Measurements from ENCODE around the gene SORCS2.

The SORCS2 gene

GRCh38 chr4:7515390-7515902, 323.1 kb downstream of the SORCS2 start:
- in situ Hi-C loops (cut with MboI; ENCODE audit: low sequenced_read_pairs), result no loop called here

DNA sequence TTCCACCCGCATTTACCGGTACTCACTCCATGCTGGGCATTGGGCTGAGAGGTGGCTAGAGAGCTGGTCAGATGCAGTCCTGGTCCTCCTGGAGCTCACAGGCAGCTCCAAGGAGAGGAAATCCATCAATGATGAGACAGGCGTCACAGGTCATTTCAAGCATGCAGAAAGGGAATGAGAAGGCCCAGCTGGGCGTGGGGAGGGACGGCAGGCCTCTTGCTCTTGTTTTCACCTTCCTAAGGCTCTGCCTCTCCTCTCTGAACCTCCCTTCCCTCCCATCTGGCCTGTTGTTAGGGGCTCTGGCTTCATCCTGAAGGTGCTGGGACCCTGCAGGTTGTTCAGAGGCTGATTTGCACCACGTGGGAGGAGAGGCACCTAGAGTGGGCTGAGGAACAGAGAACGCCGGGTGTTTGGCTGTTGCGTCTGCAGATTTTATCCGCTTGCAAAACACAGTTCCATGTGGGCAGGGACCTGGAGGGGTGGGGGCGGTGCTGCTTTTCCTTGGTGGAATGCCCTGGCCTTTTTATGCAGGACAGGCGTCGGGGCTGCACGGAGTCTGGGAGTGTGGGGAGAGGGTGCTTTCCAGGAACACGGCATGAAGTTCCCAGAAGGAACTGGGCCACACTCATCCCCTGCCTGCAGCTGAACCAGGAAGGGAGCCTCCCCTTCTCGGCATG, 323.9 kb downstream of the SORCS2 start:
- in situ Hi-C loops (cut with MboI; ENCODE audit: low sequenced_read_pairs), result no loop called here

- in situ Hi-C loops (cut with MboI; ENCODE audit: low sequenced_read_pairs), result no loop called here
Observed at GRCh38 chr4:7516773-7517144, 324.4 kb downstream of the SORCS2 start.

GRCh38 chr4:7518871-7519637, 326.7 kb downstream of the SORCS2 start:
- in situ Hi-C loops (cut with MboI; ENCODE audit: low sequenced_read_pairs), result no loop called here

- in situ Hi-C loops (cut with MboI; ENCODE audit: low sequenced_read_pairs), result no loop called here
Observed at GRCh38 chr4:7519638-7520376, 327.5 kb downstream of the SORCS2 start.

- in situ Hi-C loops (cut with MboI; ENCODE audit: low sequenced_read_pairs), result no loop called here
Observed at GRCh38 chr4:7521666-7522065, 329.3 kb downstream of the SORCS2 start.

GRCh38 chr4:7522452-7523220, 330.3 kb downstream of the SORCS2 start:
- in situ Hi-C loops (cut with MboI; ENCODE audit: low sequenced_read_pairs), result no loop called here

- in situ Hi-C loops (cut with MboI; ENCODE audit: low sequenced_read_pairs), result no loop called here
Observed at GRCh38 chr4:7523526-7523925, 331.2 kb downstream of the SORCS2 start.

DNA sequence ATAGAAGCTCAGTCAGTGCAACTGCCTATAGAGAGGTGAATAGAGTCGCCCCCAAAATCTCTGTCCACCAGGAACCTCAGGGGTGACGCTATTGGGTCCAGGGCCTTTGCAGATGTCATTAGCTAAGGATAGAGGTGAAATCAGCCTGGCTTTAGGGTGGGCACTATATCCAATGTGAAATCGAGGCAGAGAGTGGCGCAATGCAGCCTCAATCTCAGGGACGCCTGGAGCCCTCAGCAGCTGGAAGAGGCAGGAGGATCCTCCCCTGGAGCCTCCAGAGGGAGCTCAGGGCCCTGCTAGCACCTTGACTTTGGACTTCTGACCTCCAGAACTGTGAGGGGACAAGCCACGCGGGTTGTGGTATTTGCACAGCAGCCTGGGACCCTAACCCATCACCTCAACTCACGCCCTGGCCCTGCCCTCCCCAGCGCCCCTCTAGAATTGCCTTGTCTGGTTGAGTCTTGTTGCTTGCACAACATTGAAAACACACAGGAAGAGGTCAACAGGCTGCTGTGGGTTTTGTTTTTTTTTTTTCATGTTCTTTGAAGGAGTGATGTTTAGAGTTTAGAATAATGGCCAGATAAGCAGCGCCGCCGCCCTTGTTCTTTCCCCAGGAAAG, 331.8 kb downstream of the SORCS2 start:
- in situ Hi-C loops (cut with MboI; ENCODE audit: low sequenced_read_pairs), result no loop called here

DNA sequence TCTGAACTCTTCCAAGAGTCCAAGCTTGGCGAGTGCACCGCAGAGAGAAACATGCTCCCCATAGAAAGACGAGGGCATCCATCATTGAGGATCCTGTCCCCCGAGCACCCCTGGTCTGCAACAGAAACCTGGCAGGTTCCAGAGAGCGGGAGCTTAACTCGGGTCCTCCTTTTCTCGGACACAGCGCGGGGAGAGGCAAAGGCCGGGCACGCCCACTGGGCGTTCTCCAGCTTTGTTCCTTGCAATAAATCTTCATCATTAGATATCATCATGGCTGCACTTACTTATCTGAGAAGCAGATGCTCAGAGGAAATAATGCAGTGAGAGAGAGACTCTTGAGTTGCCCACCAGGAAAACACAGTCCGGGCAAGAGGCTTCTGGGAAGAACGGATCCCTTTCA, 332.5 kb downstream of the SORCS2 start:
- in situ Hi-C loops (cut with MboI; ENCODE audit: low sequenced_read_pairs), result no loop called here

GRCh38 chr4:7526491-7526890, 334.2 kb downstream of the SORCS2 start:
- in situ Hi-C loops (cut with MboI; ENCODE audit: low sequenced_read_pairs), result no loop called here

GRCh38 chr4:7526929-7527535, 334.7 kb downstream of the SORCS2 start:
- in situ Hi-C loops (cut with MboI; ENCODE audit: low sequenced_read_pairs), result no loop called here

DNA sequence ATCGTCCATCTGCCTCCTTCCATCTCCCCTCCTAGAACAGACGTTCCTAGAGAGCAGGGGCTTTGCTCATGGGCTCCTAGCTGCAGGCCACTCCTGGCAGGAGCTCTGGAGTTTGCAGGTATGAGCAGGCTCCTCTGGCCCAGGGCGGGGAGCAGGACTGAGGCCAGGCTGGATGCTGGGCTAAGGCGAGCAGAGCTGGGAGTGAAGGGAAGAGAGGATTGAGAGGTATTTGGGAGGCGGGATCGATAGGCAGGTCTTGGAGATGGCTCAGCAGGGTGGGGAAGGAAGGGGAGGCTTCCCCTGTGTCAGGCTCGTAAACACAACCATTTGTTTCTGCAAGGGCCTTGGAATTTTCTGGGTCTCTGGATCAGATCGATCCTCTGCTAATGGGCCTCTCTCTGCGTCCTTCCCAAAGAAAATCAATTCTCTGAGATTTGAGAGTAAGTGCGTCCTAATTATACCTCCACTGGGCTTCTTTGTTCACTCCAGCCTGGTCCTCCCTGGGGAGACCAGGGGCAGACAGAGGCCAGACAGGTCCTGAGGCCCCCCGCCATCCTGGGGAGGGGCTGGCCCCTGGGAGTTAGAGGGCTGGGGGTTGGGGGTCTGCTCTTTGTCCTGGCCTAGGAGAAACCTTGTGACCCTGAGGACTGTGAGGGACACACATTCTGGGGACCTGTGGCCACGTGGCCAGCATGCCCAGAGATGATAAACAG, 337.2 kb downstream of the SORCS2 start:
- in situ Hi-C loops (cut with MboI; ENCODE audit: low sequenced_read_pairs), result no loop called here

- in situ Hi-C loops (cut with MboI; ENCODE audit: low sequenced_read_pairs), result no loop called here
Observed at GRCh38 chr4:7530082-7530481, 337.7 kb downstream of the SORCS2 start.

DNA sequence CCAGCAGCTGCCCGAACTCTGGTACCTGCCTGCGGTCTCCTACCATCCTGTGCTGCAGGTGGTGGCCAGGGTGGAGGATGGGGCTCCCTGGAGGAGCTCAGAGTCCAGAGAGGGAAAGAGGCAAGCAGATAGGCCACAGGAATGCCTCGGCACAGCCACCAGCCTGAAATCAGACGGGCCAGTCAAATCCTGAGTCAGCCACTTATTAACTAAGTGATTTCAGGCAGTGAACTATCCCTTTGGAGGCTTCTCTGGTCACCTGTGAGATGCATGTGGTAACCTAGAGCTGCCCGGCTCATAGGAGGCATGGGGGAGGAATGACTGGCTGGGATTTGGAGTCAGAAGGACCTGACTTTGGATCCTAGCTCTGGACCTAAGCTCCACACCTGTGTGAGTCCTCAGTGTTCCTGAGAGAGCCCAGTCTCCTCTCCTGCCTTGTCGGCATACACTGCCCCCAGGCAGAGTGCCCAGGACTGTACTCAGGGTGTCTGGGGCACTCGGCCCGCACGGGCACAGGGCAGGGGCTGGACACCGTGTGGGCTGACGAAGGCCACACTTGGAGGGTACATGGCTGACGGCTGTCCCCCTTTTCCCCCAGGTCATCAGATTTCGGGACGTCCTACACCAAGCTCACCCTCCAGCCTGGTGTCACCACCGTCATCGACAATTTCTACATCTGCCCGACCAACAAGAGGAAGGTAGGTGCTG, 338.7 kb downstream of the SORCS2 start:
- in situ Hi-C loops (cut with MboI; ENCODE audit: low sequenced_read_pairs), result no loop called here

DNA sequence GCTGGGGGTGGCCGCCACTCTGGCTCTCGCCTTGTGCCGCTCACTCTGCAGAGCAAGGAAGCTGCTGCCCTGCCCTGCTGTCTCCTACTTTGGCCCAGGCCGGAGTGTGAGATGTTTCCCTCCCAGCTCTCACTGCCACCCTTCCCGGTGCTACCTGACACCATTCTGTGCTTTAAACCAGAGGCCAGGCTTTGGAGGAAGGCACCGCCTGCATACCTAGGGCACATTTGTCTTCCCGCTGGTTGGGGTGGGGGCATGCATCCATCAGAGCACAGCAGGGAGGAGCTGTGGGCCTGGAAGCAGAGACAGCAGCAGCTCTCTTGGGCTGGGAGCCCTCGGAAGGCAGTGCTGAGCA, 339.3 kb downstream of the SORCS2 start:
- in situ Hi-C loops (cut with MboI; ENCODE audit: low sequenced_read_pairs), result no loop called here

DNA sequence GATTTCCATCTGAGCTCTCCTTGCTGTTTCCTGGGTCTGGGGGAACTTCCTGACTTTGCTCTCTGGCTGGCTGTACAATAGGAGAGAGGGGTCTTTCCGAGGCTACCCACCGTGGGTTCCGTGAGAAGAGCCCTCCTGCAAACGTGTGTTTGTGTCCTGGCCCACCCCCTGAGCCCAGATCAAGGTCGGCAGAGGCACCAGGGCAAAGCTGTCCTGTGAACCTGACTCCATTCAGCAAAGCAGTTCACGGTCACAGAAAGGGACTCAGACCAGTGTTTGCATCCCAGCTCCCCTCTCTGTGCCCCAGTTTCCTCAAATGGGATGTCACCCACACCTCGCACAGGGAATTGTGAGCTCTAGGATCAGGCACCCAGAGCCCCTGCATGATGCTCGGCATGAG, 339.7 kb downstream of the SORCS2 start:
- in situ Hi-C loops (cut with MboI; ENCODE audit: low sequenced_read_pairs), result no loop called here

- in situ Hi-C loops (cut with MboI; ENCODE audit: low sequenced_read_pairs), result no loop called here
Observed at GRCh38 chr4:7533267-7533666, 340.9 kb downstream of the SORCS2 start.

- in situ Hi-C loops (cut with MboI; ENCODE audit: low sequenced_read_pairs), result no loop called here
Observed at GRCh38 chr4:7535094-7535493, 342.8 kb downstream of the SORCS2 start.
